Pulmonary artery endothelial cell (primary cell): ENCODE data around the gene MUCL1. TPM values are rescaled to one million over a fixed set of nuclear protein-coding genes. Genes with fewer than 3 reads are reported as not detected.
A peak's percentile ranks its signal among the peaks of the same experiment; 100 is the strongest.
"Not testable (repeated sequence)": the region's sequence is repeated elsewhere in the genome, so short reads cannot be mapped to it uniquely, and the experiment has no call there.

ENCODE experiments used
- DNase-seq: peaks from one replicate; pipeline ENCODE4 v3.0.0-alpha.2; 2011; ENCODE audit warnings: low read depth, low spot score
- total RNA-seq: library from RNA; depleted of rRNA; stranded (reverse); fragments of >200 nt; gene quantifications from 2 replicates; pipeline ENCODE4 v1.2.3, GENCODE V29; 2014

Gene MUCL1
- total RNA-seq: not detected in 2 replicates

GRCh38 chr12:54853933-54854538 is at the start of gene MUCL1:
MUCL1 (plus strand) TSS chr12:54854516; CDS start chr12:54854583, 67 bp downstream.
- DNase-seq: peak; percentile 8

DNA sequence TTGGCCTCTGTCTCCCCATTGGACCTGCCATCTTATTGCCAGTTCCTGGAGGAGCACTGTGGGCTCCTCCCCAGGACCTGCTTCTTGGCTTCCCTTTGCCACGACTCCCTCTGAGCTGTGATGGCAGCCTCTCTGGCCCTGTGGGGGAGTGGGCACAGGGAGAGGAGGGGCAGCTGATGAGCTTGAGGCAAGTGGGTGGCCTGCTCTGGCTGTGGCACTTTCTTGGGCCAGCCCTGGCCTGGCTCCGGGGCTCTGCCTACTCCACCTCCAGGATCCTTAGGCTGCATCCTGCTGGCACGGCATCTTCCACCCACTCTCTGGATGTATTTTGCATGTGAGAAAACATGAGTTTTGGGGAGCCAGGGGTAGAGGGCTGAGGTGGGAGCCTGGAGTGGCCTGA is 32.6 kb upstream of the MUCL1 start:
- DNase-seq: no peak

- DNase-seq: no peak
Observed at GRCh38 chr12:54824402-54824801, 29.9 kb upstream of the MUCL1 start.

GRCh38 chr12:54829511-54829910 is 24.8 kb upstream of the MUCL1 start:
- no peak for DNase-seq

DNA sequence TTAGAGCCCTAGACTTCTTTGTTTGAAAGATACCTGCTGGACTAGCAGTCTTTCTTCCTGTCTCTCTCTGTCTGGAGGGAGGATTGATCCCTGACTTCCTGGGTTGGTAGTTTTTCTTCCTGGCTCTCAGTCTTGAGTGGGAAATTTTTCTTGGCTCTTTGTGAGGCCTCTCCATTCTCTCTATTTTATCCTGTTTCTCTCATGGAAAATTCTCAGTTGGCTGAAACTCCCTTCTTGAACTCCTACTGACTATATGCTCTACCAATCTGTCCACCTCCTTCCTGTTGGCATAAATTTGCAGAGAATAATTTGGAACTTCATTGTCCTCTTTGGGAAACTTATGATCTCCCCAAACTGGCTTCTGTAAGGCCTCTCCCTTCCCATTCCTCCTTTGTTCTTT is 24.1 kb upstream of the MUCL1 start:
- DNase-seq: no peak

- DNase-seq: no peak
Observed at GRCh38 chr12:54831631-54832030, 22.7 kb upstream of the MUCL1 start.

- DNase-seq: no peak
Observed at GRCh38 chr12:54840244-54840865, 14.0 kb upstream of the MUCL1 start.

DNA sequence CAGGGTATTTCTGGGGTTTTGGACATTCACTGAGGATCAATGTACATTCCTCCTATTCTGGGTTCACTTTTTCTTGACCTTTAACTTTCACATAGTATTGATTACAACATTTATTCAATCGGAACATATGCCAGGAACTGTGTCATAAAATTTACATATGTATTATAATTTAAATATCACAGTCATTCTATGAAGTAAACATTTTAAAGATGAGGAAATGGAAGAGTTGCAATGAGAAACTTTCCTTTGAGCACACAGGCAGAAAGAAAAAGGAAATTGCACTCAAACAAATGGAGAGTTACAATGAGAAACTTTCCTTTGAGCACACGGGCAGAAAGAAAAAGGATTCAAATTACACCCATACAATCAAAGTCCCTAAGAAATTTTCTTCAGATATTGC is 3.1 kb downstream of the MUCL1 start:
- DNase-seq: no peak

DNA sequence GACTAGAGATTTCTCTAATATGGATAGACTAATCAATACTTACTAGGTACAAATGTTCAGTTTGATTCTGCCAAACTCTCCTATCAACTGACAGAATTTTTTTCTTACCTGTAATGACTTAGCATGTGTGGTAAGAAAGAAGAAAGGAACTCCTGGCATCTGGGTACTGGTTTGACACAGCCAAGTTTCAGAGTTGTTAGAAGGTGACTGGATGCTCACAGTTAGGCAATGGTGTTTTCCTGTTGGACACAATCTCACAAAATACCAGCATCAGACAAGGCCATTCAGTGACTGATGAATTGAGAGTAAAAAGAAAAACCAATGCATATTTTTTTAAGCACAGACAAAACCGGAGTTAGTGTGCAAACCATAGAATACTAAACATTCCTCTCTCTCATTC is 4.2 kb downstream of the MUCL1 start:
- DNase-seq: no peak

DNA sequence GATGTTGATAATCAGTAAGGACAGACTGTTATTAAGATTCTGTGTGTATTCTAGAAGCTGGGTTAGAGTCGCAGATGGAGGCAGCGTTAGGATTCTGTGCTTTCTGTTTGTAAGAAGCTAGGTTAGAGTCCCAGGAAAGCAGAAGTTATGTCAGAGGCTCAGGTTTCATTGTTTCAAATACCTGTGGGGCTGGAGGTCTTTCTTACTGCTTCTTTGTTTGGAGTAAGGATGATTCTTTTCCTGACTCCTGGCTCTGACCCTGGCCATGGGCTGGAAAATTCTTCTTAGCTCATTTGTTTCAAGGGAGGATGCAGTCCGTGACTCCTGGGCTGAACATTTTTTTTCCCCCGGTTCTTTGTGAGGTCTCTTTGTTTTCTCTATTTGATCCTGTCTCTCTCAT is 5.2 kb downstream of the MUCL1 start:
- no peak for DNase-seq

DNA sequence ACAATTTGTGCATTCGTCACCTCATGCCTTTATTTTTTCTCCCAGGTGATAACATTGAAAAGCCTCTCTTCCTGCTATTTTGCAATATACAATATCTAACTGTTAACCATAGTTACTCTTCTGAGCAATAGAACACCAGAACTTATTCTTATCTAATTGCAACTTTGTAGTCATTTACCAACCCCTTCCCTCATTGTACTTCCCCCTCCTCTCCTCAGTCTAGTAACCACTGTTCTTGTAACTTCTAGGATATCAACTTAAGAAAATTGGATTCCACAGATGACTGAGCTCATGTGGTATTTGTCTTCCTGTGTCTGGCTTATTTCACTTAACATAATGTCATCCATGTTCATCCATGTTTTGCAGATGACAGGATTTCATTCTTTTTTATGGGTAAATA is 7.6 kb downstream of the MUCL1 start:
- no peak for DNase-seq

DNA sequence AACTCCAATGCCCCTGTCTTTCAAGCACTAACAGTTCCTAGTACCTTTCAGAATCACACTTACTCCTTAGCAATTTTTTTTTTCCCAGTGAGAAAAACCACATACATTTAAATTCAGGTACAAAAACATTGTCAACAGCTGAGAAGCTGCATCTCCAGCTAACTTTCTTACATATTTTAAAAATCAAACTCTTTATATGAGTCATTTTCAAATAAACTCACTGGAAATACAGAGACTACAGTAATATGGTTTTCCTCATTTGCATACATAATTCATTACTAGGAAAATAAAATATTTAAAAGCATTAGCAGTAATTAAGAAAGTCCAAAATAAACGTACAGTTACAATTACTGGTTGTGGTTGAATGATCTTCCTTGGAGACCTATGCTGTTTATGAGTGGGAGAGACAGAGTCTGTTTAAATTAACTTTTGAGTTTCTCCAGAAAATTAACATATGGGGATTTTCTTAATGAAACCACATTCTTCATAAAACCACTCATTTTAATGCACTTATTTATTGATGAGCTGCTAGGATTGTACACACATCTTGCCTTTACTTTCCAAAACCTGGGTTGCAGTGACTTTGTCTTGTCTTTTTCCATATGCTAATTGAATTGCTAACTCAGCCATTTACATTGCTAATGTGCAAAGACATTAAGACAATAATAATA is 9.8 kb downstream of the MUCL1 start:
- DNase-seq: no peak

- no peak for DNase-seq
Observed at GRCh38 chr12:54865683-54866324, 11.5 kb downstream of the MUCL1 start.

DNA sequence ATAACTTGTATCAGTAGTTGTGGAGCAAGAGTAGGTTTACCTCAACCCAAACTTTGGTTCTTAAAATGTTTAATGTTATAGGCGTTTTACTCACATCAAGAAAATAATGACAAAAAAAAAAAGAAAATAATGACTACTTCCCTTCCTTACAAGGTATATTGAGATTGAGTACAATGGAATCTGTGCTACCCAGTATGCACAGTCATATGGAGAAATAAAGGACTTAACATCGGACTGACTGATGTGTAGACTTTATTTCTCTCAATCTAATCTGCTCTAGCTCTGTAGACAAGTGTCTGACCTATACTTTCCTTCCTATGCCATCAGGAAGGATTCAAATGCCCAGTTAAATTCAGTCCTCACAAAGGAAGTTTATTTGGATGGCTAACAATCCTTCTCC is 14.4 kb downstream of the MUCL1 start:
- no peak for DNase-seq

- DNase-seq: no peak
Observed at GRCh38 chr12:54870048-54870447, 15.7 kb downstream of the MUCL1 start.

GRCh38 chr12:54870617-54871016 is 16.3 kb downstream of the MUCL1 start:
- no peak for DNase-seq

DNA sequence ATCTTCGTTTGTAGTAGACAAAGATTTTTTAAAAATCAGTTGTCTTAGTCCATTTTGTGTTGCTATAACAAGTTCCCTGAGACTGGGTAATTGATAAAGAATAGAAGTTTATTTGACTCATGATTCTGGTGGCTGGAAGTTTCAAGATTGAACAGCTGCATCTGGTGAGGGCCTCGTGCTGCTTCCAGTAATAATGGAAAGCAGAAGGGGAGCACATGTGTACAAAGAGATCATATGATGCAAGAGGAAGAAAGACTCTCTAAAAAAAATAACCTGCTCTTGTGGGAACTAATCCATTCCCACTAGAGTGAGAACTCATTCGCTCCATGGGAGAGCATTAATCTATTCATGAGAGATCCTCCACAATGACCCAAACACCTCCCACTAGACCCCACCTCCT is 24.8 kb downstream of the MUCL1 start:
- DNase-seq: no peak

GRCh38 chr12:54879579-54879978 is 25.3 kb downstream of the MUCL1 start:
- DNase-seq: no peak

- DNase-seq: no peak
Observed at GRCh38 chr12:54882079-54882478, 27.8 kb downstream of the MUCL1 start.

- not testable (repeated sequence) for DNase-seq
Observed at GRCh38 chr12:54882597-54882996, 28.3 kb downstream of the MUCL1 start.

- DNase-seq: not testable (repeated sequence)
Observed at GRCh38 chr12:54888428-54888827, 34.1 kb downstream of the MUCL1 start.

GRCh38 chr12:54890339-54890738 is 36.0 kb downstream of the MUCL1 start:
- no peak for DNase-seq
